SK-N-MC (cell line): ENCODE results near the gene ADK.
A peak's percentile ranks its signal among the peaks of the same experiment; 100 is the strongest.
"Not testable (repeated sequence)": the region's sequence is repeated elsewhere in the genome, so short reads cannot be mapped to it uniquely, and the experiment has no call there.

Source experiments
- DNase-seq: peaks from one replicate; pipeline ENCODE4 v3.0.0-alpha.2; 2011; ENCODE audit warnings: low read depth, low spot score
- H3K27ac ChIP-seq: fragments of 200-600 bp; sonication (generic); 2 replicates; pipeline ENCODE4 v1.5.1; 2016; ENCODE audit warnings: mixed run types
- H3K36me3 ChIP-seq: fragments of 200-600 bp; sonication (generic); 2 replicates; pipeline ENCODE4 v1.6.1; 2017; ENCODE audit warnings: antibody characterized with exemption, low read length, mixed read lengths; ENCODE audit not compliant: insufficient read depth
- H3K4me3 ChIP-seq: fragments of 200-600 bp; sonication (generic); 2 replicates; pipeline ENCODE4 v1.5.1; 2016
- H3K9ac ChIP-seq: fragments of 200-600 bp; sonication (generic); 2 replicates; pipeline ENCODE4 v1.8.0; 2017; ENCODE audit warnings: mixed run types, mixed read lengths; ENCODE audit not compliant: insufficient read length
- H3K9me3 ChIP-seq: fragments of 200-600 bp; sonication (generic); 2 replicates; pipeline ENCODE4 v1.6.1; 2017; ENCODE audit warnings: low read depth, mild to moderate bottlenecking, antibody characterized with exemption, low read length, moderate library complexity, mixed read lengths
- EZH2 ChIP-seq: fragments of 200-600 bp; sonication (generic); IDR thresholded peaks from one replicate; pipeline ENCODE4 v1.6.1; 2017; ENCODE audit warnings: antibody characterized with exemption
- FOXP2 ChIP-seq: optimal IDR thresholded peaks from 2 replicates; pipeline ENCODE3; 2011; ENCODE audit warnings: mild to moderate bottlenecking, moderate library complexity; ENCODE audit not compliant: insufficient read depth; ENCODE audit errors: extremely low read length, control extremely low read depth
- POLR2AphosphoS5 ChIP-seq: IDR thresholded peaks from 2 replicates; pipeline ENCODE4 v1.6.1; 2012; ENCODE audit warnings: mild to moderate bottlenecking, low read depth, low read length, borderline replicate concordance

ADK gene

GRCh38 chr10:74206746-74207145, 55.7 kb downstream of the ADK start:
- no peak for DNase-seq
- Histone ChIP-seq H3K4me3 (no peak overlapping the region), H3K9ac (no peak overlapping the region), H3K36me3 (no peaks in the 10 kb centered on the region), H3K27ac (no peak overlapping the region), H3K9me3 (no peaks in the 10 kb centered on the region)
- no peak for TF ChIP-seq POLR2AphosphoS5
- no peak for TF ChIP-seq FOXP2
- no peak for TF ChIP-seq EZH2

- Histone ChIP-seq H3K27ac (no peak overlapping the region), H3K36me3 (no peaks in the 10 kb centered on the region), H3K9ac (no peak overlapping the region), H3K9me3 (no peaks in the 10 kb centered on the region), H3K4me3 (no peak overlapping the region)
- DNase-seq, result no peak
- TF ChIP-seq EZH2 (no peak), POLR2AphosphoS5 (no peak), FOXP2 (no peak)
These were observed 56.9 kb downstream of the ADK start for GRCh38 chr10:74207691-74208480.

GRCh38 chr10:74208997-74209396, 58.0 kb downstream of the ADK start:
- H3K36me3 ChIP-seq, result no peaks in the 10 kb centered on the region
- no peak overlapping the region for H3K27ac ChIP-seq
- no peak overlapping the region for H3K9ac ChIP-seq
- H3K9me3 ChIP-seq, result no peaks in the 10 kb centered on the region
- DNase-seq, result no peak
- TF ChIP-seq POLR2AphosphoS5, result no peak
- TF ChIP-seq EZH2, result no peak
- no peak for TF ChIP-seq FOXP2
- H3K4me3 ChIP-seq, result no peak overlapping the region

DNA sequence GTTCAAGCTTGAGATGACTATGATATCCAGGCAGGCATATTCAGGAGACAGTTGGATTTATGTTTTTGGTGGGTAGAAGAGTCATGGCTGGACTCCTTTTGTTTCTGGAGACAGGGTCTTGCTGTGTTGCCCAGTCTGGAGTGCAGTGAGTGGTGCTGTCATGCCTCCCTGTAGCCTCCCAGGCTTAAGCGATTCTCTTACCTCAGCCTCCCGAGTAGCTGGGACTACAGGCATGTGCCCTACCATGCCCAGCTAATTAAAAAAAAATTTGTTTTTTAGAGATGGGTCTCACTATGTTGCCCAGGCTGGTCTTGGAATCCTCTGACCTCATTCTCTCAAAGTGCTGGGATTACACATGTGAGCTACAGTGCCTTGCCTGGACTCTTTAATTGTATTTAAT, 62.0 kb downstream of the ADK start:
- Histone ChIP-seq H3K36me3 (no peaks in the 10 kb centered on the region), H3K27ac (0 out of 2 replicates have a peak overlapping the region, but pooled peaks have one; percentile 19), H3K9me3 (no peaks in the 10 kb centered on the region), H3K4me3 (no peak overlapping the region), H3K9ac (no peak overlapping the region)
- DNase-seq, result no peak
- no peak for TF ChIP-seq POLR2AphosphoS5
- TF ChIP-seq FOXP2, result no peak
- no peak for TF ChIP-seq EZH2

DNA sequence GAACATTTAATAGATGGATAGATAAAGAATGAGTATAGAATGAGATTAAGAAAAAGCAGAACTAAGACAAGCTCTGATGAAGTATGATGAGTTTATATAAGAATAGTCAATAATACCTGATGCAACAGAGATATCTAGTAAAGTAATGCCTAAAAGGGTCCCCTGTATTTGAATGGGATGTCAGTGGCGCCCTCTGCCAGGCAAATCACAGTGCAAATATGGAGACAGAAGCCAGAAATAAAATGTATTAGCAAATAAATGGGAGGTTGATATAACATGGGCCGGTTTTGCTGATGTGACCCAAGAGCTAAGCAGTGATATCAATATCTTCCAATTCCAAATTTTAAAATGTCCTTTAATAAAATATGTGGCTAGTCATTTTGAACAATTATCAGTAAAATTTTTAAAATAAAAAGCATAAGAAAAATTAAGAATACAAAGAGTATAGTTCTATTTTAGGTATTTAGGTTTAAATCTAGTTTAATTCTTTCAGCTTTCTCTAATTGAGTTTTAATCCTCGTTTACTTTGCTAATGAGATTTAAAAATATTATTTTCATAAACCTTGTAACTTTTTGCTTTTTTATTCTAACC, 62.6 kb downstream of the ADK start:
- Histone ChIP-seq H3K9ac (no peak overlapping the region), H3K36me3 (no peaks in the 10 kb centered on the region), H3K9me3 (no peaks in the 10 kb centered on the region), H3K27ac (0 out of 2 replicates have a peak overlapping the region, but pooled peaks have one; percentile 19), H3K4me3 (no peak overlapping the region)
- no peak for DNase-seq
- TF ChIP-seq POLR2AphosphoS5, result no peak
- no peak for TF ChIP-seq EZH2
- no peak for TF ChIP-seq FOXP2

DNA sequence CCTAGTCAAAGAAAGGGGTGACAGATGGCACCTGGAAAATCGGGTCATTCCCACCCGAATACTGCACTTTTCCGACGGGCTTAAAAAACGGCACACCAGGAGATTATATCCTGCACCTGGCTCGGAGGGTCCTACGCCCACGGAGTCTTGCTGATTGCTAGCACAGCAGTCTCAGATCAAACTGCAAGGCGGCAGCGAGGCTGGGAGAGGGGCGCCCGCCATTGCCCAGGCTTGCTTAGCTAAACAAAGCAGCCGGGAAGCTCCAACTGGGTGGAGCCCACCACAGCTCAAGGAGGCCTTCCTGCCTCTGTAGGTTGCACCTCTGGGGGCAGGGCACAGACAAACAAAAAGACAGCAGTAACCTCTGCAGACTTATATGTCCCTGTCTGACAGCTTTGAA, 66.1 kb downstream of the ADK start:
- DNase-seq, H3K4me3 ChIP-seq, H3K27ac ChIP-seq, H3K9ac ChIP-seq, H3K9me3 ChIP-seq, H3K36me3 ChIP-seq: not testable (repeated sequence)

GRCh38 chr10:74222467-74222866, 71.4 kb downstream of the ADK start:
- H3K9ac ChIP-seq, H3K27ac ChIP-seq, DNase-seq, H3K36me3 ChIP-seq, H3K9me3 ChIP-seq, H3K4me3 ChIP-seq: not testable (repeated sequence)

DNA sequence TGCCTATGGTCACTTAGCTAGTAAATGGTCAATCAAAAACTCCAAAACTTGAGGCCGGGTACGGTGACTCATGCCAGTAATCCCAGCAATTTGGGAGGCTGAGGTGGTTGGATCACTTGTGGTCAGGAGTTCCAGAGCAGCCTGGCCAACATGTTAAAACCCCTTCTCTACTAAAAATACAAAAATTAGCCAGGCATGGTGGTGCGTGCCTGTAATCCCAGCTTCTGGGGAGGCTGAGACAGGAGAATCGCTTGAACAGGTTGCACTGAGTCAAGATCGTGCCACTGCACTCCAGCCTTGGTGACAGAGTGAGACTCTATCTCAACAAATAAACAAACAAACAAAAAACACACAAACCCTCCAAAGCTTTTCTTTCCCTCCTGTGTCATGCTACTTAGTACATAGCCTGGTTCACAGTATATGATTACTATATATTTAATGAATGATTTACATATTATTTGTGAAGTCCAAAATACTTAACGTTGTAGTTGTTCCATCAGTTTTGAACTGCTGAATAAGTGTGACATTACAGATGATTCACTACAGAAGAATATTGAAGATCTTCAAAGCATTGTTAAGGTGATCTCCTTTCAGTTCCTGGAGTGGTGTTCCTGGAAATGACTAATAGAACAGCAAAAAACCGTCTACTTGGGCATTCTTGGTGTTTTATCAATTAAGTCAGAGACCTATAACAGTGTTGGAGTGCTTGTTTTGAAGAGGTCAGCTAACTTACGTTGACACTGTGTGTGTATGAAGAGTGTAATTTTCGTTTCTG, 72.9 kb downstream of the ADK start:
- DNase-seq, result no peak
- Histone ChIP-seq H3K9me3 (no peaks in the 10 kb centered on the region), H3K9ac (no peak overlapping the region), H3K27ac (no peak overlapping the region), H3K36me3 (no peaks in the 10 kb centered on the region), H3K4me3 (no peak overlapping the region)
- TF ChIP-seq EZH2 (no peak), FOXP2 (no peak), POLR2AphosphoS5 (no peak)
